Stimulated activated CD4-positive, alpha-beta T cell treated with anti-CD3 and anti-CD28 coated beads, Interleukin-12 subunit alpha, Interleukin-12 subunit beta, amount 100 ng/mL, for 4 hours (primary cell): ENCODE data around the gene ACP2.
"Not testable (repeated sequence)": the region's sequence is repeated elsewhere in the genome, so short reads cannot be mapped to it uniquely, and the experiment has no call there.

Source experiments
- DNase-seq: peaks from one replicate; pipeline ENCODE4 v3.0.0-alpha.2; 2020

The ACP2 gene

DNA sequence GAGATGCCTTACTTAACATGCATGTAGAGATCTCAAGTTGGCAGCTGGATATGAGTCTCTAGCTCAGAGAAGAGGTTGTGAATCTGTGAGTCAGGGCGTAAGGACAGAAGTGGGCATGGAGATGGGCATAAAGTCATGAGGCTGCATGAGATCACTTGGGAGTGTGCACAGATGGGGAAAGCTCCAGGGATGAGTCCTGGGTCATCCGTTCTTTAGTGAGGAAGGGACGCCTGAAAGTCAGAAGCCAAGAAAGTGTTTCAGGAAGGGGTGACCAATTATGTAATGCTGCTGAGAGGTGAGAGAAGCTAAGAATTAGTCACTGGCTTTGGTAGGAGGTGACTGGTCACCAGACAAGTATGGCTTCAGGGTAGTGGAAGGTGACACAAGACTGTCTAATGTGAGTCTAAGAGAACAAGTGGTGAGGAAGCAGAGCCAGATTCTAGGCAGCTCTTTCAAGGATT is 6.7 kb downstream of the ACP2 start:
- DNase-seq: no peak

DNA sequence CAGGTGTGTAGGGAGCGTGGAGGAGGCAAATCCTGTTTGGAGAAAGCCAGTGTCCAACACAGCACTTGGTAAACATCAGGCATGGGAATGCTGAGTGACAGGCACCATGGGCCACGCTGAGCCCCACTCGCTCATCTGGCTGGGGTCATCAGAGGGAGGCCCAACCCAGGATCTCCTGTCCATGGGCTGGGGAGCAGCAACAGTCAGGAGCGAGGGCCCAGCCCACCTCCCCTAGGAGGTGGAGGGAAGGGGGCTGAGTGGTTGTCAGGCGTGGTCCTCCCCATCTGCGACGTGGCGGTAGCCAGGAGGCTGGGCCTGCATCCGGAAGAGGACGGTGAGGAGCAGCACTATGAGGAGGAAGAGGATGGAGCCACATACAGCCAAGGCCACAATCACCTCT is 8.8 kb downstream of the ACP2 start:
- DNase-seq: no peak

DNA sequence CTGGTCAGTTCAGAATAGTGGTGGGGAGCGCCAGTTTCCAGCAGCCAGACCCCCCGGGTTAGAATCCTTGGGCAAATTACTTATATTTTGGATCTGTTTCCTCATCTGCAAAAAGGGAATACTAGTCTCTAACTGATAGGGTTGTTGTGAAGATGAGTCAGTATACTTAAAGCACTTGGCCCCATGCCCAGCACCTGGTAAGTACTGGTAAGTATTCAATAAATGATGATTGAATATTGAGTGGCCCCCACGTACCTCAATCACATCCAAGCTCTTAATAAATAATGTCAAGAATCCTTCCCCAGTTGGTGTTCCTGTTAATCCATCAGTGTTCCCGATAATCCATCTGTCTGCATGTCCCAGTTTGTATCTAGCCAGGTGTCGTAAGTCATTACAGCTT is 12.1 kb downstream of the ACP2 start:
- no peak for DNase-seq

DNA sequence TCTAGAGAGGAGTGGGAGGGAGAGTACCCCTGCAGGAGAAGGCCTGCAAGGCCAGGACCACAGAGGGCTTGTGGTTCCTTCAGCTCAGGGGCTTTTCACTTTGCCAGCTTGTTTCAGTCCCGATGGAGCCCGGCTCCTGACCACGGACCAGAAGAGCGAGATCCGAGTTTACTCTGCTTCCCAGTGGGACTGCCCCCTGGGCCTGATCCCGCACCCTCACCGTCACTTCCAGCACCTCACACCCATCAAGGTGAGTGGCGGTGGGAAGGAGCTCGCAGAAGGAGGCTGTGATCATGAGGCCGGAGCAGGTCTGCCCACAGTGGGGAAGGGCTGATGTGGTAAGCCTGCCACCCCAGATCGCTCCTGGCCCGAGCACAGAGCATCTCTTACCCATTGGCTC is 13.5 kb downstream of the ACP2 start:
- no peak for DNase-seq

DNA sequence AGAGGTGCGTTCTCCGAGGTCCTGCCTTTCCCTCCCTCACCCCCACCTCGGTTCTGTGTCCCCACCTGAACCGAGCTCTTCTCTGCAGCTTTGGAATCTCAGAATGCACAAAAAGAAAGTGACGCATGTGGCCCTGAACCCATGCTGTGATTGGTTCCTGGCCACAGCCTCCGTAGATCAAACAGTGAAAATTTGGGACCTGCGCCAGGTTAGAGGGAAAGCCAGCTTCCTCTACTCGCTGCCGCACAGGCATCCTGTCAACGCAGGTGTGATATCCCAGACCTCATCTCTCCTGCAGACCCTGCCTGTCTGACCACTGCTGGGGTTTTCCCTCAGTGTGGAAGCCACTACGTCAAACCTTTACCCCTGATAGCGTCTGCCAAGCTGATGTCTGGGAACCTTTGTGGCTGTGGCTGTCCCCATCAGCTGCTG is 13.9 kb downstream of the ACP2 start:
- DNase-seq: peak; percentile 14

DNA sequence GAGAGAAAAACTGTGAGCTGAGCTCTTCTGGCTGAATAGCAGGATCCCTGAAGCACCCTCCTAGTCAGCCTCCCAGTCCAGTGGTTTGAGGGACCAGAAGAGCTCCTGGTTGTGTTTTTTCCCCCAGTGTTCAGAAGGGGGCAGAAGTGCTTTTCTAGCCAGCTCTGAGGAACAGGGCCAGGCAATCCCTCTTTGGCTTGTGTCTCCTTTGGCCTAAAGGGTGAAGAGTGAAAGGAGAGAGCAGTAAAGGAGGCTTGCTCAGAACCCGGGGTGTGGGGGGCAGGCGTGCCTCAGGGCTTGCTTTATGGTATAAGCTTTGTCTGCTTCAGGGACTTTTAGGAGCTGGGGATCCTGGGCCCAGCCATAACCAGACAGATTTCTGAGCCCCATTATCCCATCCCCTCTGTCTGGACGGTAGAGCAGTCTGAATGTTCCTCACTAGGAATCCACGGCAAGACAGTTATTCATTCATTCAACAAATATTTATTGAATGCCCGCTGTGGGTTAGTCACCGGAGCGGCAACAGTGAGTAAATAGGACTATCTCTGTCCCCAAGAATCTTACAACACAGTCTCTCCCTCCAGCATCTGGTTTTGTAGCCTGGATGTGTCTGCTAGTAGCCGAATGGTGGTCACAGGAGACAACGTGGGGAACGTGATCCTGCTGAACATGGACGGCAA is 14.5 kb downstream of the ACP2 start:
- DNase-seq: no peak

DNA sequence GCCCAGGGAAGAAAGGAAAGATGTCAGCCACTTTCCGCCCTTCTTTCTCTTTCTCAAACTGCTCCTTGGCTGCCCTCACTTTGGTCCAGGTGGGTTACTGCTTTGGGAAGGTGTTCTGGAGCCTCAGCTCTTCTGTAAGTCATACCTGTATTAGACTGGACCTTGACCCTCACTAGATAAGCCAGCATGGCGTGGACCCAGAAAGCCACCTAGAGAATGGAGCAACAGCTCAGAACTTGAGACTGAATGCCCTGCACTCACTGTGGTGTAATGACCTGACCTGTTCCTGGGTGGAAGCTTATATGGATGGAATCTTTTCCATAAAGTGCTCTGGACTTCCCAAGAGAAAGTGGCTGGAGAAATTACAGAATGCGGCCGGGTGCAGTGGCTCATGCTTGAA is 15.6 kb downstream of the ACP2 start:
- DNase-seq: no peak

DNA sequence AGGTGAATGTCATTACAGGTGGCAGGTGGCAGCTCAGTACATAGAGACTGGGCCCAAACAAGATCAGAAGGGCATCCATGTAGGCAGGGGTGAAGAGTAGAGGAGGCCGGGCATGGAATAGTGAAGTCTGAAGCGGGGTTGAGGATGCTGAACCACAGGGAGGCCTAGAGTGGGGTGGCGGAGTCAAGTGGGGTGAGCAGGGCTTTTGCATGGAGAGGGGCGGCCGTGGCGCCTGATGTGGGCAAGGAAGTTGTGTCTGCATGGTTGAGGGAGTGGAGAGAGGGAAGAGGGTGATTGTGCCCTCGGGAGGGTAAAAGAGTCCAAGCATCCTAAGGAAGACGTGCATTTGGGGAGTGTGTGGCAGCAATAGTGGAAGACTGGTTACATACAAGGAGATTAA is 19.5 kb downstream of the ACP2 start:
- no peak for DNase-seq

DNA sequence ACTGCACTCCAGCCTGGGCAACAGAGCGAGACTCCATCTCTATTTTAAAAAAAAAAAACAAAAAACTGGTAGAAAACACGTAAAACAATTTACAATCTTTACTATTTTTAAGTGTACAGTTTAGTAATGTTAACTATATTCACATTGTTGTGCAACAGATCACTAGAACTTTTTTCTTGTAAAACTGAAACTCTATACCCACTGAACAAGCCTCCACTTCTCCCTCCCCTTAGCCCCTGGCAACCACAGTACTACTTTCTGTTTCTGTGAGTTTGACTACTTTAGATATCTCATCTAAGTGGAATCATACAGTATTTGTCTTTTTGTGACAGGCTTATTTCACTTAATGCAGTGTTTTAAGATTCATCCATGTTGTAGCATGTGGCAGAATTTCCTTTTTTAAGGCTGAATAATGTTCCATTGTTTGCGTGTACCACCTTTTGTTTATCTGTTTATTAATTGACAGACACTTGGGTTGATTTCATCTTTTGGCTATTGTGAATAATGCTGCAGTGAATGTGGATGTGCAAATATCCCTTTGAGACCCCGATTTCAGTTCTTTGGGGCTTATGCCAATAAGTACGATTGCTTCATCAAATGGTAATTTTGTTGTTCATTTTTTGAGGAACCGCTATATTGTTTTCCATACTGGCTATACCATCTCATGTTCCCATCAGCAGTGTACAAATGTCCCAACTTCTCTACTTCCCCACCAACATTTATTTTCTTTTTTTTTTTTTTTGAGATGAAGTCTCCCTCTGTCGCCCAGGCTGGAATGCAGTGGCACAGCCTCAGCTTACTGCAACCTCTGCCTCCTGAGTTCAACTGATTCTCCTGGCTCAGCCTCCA is 22.8 kb downstream of the ACP2 start:
- DNase-seq: no peak

DNA sequence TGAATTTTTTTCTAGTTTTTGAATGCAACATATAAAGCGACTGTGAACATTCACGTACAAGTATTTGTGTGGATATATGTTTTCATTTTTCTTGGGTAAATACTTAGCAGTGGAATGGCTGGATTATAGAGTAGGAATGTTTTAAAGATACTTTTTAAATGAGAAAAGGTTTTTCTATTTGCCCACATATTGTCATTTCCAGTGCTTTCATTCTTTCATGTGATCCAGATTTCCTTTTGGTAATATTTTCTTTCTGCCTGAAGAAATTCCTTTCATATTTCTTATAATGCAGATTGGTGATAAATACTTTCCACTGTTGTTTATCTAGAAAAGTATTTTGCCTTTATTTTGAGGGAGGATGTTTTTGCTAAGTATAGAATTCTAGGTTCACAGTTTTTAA is 25.9 kb downstream of the ACP2 start:
- DNase-seq: no peak

DNA sequence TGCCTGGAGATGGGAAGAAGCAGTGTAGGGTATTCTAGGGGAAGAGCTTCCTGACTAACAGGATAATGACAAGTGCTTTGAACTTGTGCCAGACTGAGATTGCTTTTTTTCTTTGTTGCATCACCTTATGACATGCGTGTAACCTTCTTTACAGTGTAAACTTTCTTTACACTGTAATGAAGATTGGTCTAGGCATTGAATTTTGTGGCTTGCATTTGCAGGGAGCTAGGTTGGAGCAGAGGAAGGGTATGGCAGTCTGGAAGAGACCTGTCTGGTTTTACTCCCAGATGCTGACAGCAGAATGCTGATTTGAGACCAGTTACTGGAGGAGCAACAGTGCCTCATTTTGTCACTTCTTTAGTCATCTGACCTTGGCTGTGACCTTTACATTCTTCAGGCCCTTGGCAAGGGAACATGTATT is 28.2 kb downstream of the ACP2 start:
- DNase-seq: no peak

DNA sequence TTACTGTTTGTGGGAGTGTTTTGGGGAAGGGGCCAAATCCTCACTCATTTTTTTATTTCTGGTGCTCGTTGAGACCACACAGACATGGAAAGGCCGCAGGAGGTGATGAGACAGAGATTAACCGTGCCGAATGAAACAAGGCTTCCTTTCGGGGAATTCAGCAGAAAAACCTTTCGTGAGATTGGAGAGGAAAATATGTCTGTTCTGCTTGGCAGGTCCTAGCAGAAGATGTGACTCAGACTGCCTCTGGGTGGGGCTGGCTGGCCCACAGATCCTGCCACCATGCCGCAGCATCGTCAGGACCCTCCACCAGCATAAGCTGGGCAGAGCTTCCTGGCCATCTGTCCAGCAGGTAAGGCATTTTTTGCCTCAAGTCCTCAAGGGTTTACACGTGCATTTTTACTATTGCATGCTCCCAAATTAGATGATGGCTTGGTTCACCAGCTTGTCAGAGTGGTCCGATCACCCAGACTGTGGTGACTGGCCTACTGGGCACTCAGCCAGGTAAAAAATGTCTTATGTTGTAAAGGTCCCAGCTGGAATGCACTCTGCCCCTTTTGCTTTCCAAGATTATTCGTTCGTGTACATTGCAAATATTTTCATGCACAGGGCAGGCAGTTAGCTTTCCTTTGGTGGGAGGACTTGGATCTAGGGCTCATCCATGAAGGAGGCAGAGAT is 32.4 kb downstream of the ACP2 start:
- peak; percentile 64 for DNase-seq

DNA sequence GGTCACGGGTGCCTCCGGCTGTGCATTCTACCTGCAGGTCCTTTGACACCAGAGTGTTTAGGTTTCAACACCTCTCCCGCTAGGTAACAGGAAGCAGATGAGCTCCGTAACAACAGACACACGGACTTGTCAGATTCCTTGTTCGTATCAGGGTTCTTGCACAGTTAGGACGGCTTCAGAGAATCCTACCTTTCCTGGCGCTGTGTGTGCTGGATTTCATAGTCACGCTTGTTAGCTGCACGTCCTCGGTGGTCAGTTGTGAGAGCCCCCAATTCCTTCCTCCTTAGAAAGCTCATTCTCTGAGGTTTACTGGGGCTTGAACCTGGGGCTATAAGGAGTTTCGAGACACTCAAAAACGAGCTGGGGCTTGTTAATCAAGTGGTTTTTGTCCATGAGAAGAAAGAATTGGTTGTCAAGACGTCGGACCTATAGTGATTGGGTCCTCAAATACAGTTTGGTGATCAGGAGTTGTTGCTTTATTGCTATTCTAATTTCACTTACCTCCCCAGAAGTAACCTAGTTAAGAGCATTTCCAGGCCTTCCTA is 33.2 kb downstream of the ACP2 start:
- no peak for DNase-seq

DNA sequence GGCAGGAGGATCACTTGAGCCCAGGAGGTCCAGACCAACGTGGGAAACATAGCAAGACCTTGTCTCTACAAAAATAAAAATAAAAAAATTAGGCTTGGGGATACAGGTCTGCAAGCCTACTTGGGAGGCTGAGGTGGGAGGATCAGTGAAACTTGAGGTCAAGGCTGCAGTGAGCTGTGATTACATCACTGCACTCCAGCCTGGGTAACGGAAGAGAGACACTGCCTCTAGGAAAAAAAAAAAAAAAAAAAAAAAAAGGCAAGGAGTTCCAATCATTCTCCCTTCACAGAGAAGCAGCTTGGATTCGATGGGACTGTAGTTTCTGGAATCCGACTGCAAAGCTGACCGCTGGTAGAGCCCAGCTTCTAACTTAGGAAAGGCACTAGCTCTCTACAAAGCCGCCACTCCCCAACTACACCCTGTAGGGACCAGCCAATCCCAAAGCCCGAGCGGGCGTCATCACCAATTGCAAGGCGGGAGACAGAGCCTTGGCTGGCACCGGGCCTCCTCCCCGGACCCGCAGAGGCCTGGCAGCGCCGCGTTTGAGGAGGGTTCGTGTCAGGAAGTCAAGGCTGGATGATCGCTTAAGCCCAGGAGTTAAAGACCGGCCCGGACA is 34.6 kb downstream of the ACP2 start:
- DNase-seq: peak; percentile 73

DNA sequence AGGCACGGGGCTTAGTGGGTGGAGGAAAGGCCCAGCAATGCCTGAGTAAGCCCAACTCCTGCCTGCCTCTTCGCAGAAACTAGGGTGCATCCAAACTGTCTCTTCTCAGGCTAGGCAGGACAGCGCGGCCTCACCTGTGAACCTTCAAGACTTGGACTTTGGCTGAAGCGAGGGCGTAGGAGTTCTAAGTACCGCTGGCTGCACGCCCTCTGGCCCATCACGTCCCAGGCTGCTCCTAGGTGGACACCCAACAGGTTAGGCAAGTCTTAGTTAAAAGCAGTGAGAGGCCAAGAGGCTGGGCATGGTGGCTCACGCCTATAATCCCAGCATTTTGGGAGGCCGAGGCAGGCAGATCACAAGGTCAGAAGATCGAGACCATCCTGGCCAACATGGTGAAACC is 35.7 kb downstream of the ACP2 start:
- no peak for DNase-seq

DNA sequence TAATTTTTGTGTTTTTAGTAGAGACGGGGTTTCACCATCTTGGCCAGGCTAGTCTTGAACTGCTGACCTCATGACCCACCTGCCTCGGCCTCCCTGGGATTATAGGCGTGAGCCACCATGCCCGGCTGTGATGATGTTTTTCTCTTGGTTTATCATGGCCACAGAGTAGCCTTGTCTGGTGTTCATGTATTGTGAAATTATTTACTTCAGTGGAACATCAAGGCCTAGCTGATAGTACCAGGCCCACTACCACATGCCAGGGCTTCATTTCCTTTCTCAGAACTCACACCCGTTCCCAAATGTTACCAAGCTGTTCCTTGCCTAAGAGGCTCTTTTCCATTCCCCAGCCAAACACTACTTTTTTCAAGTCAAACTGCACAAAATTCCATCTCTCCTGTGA is 40.0 kb downstream of the ACP2 start:
- no peak for DNase-seq

DNA sequence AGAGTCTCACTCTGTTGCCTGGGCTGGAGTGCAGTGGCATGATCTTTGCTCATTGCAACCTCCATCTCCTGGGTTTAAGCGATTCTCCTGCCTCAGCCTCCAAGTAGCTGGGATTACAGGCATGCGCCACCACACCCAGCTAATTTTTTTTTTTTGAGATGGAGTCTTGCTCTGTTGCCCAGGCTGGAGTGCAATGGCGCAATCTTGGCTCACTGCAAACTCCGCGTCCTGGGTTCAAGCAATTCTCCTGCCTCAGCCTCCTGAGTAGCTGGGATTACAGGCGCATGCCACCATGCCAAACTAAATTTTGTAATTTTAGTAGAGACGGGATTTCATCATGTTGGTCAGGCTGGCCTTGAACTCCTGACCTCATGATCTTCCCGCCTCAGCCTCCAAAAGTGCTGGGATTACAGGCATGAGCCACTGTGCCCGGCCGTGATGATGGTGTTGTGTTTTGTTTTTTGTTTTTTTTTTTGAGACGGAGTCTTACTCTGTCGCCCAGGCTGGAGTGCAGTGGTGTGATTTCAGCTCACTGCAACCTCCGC is 40.5 kb downstream of the ACP2 start:
- not testable (repeated sequence) for DNase-seq

DNA sequence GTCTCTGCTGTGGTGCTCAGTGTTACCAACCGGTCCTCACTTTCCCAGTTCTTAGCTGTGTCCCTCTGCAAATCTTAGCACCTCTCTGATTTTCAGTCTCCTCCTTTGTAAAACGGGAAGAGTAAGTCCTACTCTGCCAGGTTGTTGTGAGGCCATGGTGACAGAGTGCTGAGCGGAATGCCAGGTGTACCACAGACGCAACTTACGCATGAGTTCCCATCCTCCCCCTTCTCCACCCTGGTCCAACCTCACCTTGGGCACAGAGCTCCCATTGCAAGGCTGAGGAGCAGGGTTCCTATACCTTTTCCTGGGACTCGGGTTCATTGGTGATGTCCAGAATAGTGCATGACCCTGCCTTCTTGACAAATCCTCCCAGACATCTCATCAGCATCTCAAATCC is 41.2 kb downstream of the ACP2 start:
- no peak for DNase-seq

DNA sequence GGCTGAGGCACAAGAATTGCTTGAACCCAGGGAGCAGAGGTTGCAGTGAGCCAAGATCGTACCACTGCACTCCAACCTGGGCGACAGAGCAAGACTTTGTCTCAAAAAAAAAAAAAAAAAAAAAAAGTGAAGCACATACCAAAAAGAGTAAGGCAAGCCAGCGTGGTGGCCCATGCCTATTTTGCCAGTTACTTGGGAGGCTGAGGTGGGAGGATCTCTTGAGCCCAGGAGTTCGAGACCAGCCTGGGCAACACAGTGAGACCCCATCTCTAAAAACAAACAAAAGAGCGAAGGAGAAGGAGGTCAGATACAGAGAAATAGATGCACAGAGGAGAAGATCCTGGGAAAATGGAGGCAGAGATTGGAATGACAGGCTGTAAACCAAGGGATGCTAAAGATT is 42.0 kb downstream of the ACP2 start:
- DNase-seq: not testable (repeated sequence)

DNA sequence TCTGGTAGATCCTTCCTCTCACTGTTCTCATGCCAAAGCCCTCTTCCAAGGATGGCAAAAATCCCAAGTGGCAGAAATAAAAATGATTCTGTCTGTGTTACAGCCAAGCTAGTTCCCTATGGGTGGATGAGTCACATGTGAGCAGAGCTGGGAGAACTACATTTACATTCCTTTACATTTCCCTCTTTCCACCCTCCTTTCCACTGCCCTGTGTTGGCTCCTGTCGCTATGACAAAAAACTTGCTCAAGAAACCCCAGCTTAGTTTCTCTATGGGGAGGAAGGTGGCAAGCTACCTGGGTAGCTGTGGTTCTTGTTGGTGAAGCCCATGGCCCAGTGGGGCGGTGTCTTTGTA is 44.0 kb downstream of the ACP2 start:
- DNase-seq: no peak

DNA sequence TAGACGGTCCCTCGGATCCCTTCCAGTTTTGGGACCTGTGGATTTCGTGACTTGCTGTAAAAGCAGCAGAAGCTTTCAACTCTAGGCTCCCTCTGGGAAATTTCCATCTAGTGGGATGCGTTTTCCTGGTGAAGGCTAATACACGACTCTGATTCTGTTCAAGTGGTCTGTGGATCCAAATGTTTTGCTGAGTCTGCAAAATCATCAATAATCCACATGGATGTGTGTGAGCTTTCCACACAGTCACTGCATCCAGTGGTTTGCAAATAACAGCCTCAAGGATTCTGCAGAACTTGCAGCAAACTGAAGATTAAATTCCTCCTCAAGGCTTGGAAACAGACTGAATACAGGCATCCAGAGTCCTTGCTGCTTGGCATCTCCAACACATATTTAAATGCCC is 46.0 kb downstream of the ACP2 start:
- DNase-seq: no peak

DNA sequence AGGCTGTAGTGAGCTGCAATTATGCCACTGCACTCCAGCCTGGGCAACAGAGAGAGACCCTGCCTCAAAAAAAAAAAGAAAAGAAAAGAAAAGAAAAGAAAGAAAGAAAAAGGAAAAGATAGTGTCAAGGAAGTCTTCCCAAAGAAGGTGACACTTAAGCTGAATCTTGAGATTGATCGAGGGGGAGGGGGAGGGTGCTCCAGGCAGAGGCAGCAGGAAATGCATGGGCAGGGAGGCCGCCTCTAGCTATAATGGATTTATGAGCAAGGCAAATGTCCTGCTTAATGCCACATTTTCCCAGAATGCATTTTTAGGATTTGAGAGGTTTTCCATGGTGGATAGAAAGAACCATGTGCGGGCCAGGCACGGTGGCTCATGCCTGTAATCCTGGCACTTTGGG is 47.6 kb downstream of the ACP2 start:
- no peak for DNase-seq

DNA sequence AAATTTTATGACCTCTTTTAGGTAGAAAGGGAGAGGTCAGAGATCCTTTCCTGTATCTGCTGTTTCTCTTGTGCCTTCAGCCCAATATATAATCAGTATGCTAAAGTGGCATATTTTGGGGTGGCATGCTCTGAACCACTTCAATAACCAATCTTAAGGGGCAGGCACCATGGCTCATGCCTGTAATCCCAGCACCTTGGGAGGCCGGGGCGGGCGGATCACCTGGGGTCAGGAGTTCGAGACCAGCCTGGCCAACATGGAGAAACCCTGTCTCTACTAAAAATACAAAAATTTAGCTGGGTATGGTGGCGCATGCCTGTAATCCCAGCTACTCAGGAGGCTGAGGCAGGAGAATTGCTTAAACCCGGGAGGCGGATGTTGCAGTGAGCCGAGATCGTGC is 50.5 kb downstream of the ACP2 start:
- not testable (repeated sequence) for DNase-seq
